Smooth muscle cell (in vitro differentiated cells): ENCODE data around the gene C22orf23. TPM values are rescaled to one million over a fixed set of nuclear protein-coding genes. Genes with fewer than 3 reads are reported as not detected.

Source experiments
- DNase-seq: peaks from one replicate; lab custom pipeline; 2025; ENCODE audit not compliant: unreplicated experiment; lab: John Stamatoyannopoulos, UW
- H2AFZ ChIP-seq: fragments of 200-600 bp; sonication (generic); 2 replicates; pipeline ENCODE4 v1.6.0; 2016; ENCODE audit warnings: antibody characterized with exemption, low read depth, mild to moderate bottlenecking
- H3F3A ChIP-seq: fragments of 200-600 bp; sonication (generic); 2 replicates; pipeline ENCODE4 v1.6.0; 2017; ENCODE audit warnings: antibody characterized with exemption, low read depth
- H3K27ac ChIP-seq: fragments of 200-600 bp; sonication (generic); 2 replicates; pipeline ENCODE4 v1.5.1; 2016; ENCODE audit warnings: low read depth, mild to moderate bottlenecking
- H3K27me3 ChIP-seq: fragments of 200-600 bp; sonication (generic); 2 replicates; pipeline ENCODE4 v1.6.1; 2016; ENCODE audit warnings: low read depth, mild to moderate bottlenecking
- H3K36me3 ChIP-seq: fragments of 200-600 bp; sonication (generic); 2 replicates; pipeline ENCODE4 v1.5.1; 2016; ENCODE audit warnings: low read depth
- H3K4me1 ChIP-seq: fragments of 200-600 bp; sonication (generic); 2 replicates; pipeline ENCODE4 v1.5.1; 2016; ENCODE audit warnings: low read depth
- H3K4me2 ChIP-seq: fragments of 200-600 bp; sonication (generic); 2 replicates; pipeline ENCODE4 v1.6.0; 2016; ENCODE audit warnings: mild to moderate bottlenecking
- H3K4me3 ChIP-seq: fragments of 200-600 bp; sonication (generic); 2 replicates; pipeline ENCODE4 v1.5.1; 2016; ENCODE audit warnings: mild to moderate bottlenecking
- H3K79me2 ChIP-seq: fragments of 200-600 bp; sonication (generic); 2 replicates; pipeline ENCODE4 v1.6.0; 2016; ENCODE audit warnings: low read depth, mild to moderate bottlenecking
- H3K9ac ChIP-seq: fragments of 200-600 bp; sonication (generic); 2 replicates; pipeline ENCODE4 v1.6.0; 2016; ENCODE audit warnings: low read depth
- H3K9me3 ChIP-seq: fragments of 200-600 bp; sonication (generic); replicated peaks from 2 replicates; pipeline ENCODE4 v1.5.1; 2016; ENCODE audit warnings: low read depth
- H4K20me1 ChIP-seq: fragments of 200-600 bp; sonication (generic); 2 replicates; pipeline ENCODE4 v1.6.0; 2016; ENCODE audit warnings: low read depth
- WGBS: methylation state at CpG from one replicate; pipeline ENCODE4 v1.1.7; 2016; ENCODE audit warnings: low lambda C conversion rate; 5-methylcytosine and 5-hydroxymethylcytosine counted together
- polyA plus RNA-seq: library from polyadenylated mRNA; unstranded; fragments of >200 nt; fragmentation: Nextera tagmentation; extraction: Ambion mirVana; gene quantifications from 2 replicates; pipeline ENCODE4 v1.2.1, GENCODE V29; 2016
- total RNA-seq: library from RNA; depleted of rRNA; stranded (reverse); fragments of >200 nt; gene quantifications from 2 replicates; pipeline ENCODE4 v1.2.3, GENCODE V29; 2014
- TF ChIP-seq, protein P1 (sequence below): fragments of 200-600 bp; sonication (generic); IDR thresholded peaks from 2 replicates; pipeline ENCODE4 v1.5.1; 2017; ENCODE audit warnings: borderline replicate concordance, mild to moderate bottlenecking, antibody characterized with exemption; ENCODE audit not compliant: insufficient read depth, poor library complexity, severe bottlenecking

Gene C22orf23
- total and polyA plus RNA-seq, 2 experiments from 2014 or later = 0.18 to 2.4 TPM

DNA sequence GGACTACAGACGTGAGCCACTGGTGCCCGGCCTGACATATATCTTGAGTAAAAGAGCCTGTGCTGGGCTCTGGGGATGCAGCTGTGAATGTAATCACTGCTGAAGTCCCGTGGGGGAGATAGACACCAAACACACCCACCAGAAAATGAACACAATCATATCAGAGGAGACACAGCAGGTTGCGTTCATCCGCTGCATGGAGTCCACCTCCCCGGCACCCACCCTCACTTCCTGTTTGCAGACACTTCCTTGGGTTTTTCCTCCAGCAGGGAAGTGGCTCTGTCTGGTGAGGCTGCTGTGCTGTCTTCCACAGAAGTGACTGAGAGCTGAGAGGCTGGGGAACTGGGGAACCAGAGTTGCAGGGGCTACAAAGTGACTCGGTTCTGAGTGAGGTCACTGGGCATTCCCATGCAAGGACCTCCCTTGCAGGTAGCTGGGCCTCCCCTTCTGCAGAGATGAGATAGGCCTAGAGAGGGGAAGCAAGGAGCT is 40.1 kb downstream of the C22orf23 start:
- H3F3A ChIP-seq = no peaks in the 10 kb centered on the region
- TF ChIP-seq, protein P1, sequence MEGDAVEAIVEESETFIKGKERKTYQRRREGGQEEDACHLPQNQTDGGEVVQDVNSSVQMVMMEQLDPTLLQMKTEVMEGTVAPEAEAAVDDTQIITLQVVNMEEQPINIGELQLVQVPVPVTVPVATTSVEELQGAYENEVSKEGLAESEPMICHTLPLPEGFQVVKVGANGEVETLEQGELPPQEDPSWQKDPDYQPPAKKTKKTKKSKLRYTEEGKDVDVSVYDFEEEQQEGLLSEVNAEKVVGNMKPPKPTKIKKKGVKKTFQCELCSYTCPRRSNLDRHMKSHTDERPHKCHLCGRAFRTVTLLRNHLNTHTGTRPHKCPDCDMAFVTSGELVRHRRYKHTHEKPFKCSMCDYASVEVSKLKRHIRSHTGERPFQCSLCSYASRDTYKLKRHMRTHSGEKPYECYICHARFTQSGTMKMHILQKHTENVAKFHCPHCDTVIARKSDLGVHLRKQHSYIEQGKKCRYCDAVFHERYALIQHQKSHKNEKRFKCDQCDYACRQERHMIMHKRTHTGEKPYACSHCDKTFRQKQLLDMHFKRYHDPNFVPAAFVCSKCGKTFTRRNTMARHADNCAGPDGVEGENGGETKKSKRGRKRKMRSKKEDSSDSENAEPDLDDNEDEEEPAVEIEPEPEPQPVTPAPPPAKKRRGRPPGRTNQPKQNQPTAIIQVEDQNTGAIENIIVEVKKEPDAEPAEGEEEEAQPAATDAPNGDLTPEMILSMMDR = no peak
- H2AFZ ChIP-seq = no peak overlapping the region
- no peak for DNase-seq
- H3K27ac ChIP-seq = no peak overlapping the region
- H3K4me1 ChIP-seq = peaks cover 7% of the 10 kb centered on the region
- no peak overlapping the region for H3K9ac ChIP-seq
- no peak overlapping the region for H3K4me3 ChIP-seq
- H3K4me2 ChIP-seq = no peak overlapping the region
- peaks cover 35% of the 10 kb centered on the region for H4K20me1 ChIP-seq
- 90% methylated on average over 7 of the region's 7 CpGs for WGBS
- peaks cover 25% of the 10 kb centered on the region for H3K79me2 ChIP-seq
- H3K9me3 ChIP-seq = no peaks in the 10 kb centered on the region
- no peaks in the 10 kb centered on the region for H3K36me3 ChIP-seq
- no peaks in the 10 kb centered on the region for H3K27me3 ChIP-seq

DNA sequence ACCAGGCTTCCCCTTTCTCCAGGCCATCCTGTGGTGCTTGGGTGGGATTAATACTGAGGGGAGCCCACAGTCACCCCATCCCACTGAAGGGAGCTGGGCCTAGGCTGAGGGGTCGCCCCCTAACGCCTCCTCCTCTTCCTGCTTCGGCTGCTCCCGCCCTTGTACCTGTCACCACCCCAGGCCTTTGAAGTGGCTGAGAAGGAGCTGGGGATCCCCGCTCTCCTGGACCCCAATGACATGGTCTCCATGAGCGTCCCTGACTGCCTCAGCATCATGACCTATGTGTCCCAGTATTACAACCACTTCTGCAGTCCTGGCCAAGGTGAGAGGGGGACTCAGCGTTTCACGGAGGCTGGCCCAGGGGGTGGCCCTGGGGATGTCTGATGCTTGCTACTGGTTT is 41.2 kb downstream of the C22orf23 start:
- WGBS = 93% methylated on average over 8 of the region's 8 CpGs
- TF ChIP-seq, protein P1 = no peak
- H3K4me2 ChIP-seq = no peak overlapping the region
- no peaks in the 10 kb centered on the region for H3F3A ChIP-seq
- H4K20me1 ChIP-seq = peaks cover 46% of the 10 kb centered on the region
- peaks cover 34% of the 10 kb centered on the region for H3K79me2 ChIP-seq
- no peak overlapping the region for H3K9ac ChIP-seq
- peaks cover 7% of the 10 kb centered on the region for H3K4me1 ChIP-seq
- H3K36me3 ChIP-seq = no peaks in the 10 kb centered on the region
- H3K27me3 ChIP-seq = no peaks in the 10 kb centered on the region
- H3K4me3 ChIP-seq = no peak overlapping the region
- H3K27ac ChIP-seq = no peak overlapping the region
- DNase-seq = no peak
- H2AFZ ChIP-seq = no peak overlapping the region
- no peaks in the 10 kb centered on the region for H3K9me3 ChIP-seq

DNA sequence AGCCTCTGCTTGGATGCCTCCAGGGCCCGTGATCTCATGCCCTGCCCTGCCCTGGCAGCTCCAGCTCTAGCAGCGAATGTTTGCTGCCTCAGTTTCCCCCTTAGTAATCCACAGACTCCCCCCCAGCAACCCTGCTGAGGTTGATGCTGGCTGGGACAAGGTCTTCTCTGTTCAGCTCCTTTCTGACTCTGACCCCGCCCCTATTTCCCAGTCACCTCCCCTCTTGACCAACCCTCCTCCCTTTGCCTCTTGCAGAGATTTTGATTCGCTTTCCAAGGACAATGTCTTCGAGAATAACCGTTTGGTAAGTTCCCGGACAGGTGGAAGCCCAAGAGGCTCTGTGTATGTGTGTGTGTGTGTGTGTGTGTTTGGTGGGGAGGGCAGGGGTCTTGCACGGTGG is 41.7 kb downstream of the C22orf23 start:
- peaks cover 10% of the 10 kb centered on the region for H3K4me1 ChIP-seq
- H2AFZ ChIP-seq = no peak overlapping the region
- H3K9ac ChIP-seq = no peak overlapping the region
- no peaks in the 10 kb centered on the region for H3F3A ChIP-seq
- H3K36me3 ChIP-seq = no peaks in the 10 kb centered on the region
- H3K27me3 ChIP-seq = no peaks in the 10 kb centered on the region
- WGBS = 91% methylated on average over 8 of the region's 8 CpGs
- no peak for DNase-seq
- H3K4me3 ChIP-seq = no peak overlapping the region
- H3K4me2 ChIP-seq = no peak overlapping the region
- TF ChIP-seq, protein P1 = no peak
- H3K9me3 ChIP-seq = no peaks in the 10 kb centered on the region
- peaks cover 39% of the 10 kb centered on the region for H3K79me2 ChIP-seq
- no peak overlapping the region for H3K27ac ChIP-seq
- peaks cover 51% of the 10 kb centered on the region for H4K20me1 ChIP-seq
